ENCODE data around the gene GDPGP1.
"Not testable (repeated sequence)": the region's sequence is repeated elsewhere in the genome, so short reads cannot be mapped to it uniquely, and the experiment has no call there.

GDPGP1 gene

GRCh38 chr15:90266061-90266431 lies 32.0 kb downstream of the GDPGP1 start:
- peak overlapping the region; percentile 85 for H3K4me3 ChIP-seq (ENCODE audit: low read depth, low read length)
- CTCF ChIA-PET: interaction anchor here (1.1 to 1.5 kb wide), 2 partner anchors 17 to 27 kb away, joined by 3 to 6 read pairs; partner anchors contain the start of gene TTLL13
- no peak for DNase-seq (ENCODE audit: low read depth, low spot score)
- POLR2A ChIA-PET: no interaction called here
- TF ChIP-seq, protein P1, sequence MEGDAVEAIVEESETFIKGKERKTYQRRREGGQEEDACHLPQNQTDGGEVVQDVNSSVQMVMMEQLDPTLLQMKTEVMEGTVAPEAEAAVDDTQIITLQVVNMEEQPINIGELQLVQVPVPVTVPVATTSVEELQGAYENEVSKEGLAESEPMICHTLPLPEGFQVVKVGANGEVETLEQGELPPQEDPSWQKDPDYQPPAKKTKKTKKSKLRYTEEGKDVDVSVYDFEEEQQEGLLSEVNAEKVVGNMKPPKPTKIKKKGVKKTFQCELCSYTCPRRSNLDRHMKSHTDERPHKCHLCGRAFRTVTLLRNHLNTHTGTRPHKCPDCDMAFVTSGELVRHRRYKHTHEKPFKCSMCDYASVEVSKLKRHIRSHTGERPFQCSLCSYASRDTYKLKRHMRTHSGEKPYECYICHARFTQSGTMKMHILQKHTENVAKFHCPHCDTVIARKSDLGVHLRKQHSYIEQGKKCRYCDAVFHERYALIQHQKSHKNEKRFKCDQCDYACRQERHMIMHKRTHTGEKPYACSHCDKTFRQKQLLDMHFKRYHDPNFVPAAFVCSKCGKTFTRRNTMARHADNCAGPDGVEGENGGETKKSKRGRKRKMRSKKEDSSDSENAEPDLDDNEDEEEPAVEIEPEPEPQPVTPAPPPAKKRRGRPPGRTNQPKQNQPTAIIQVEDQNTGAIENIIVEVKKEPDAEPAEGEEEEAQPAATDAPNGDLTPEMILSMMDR (IDR thresholded peaks at IDR 0.05; ENCODE audit: insufficient read depth, low read length, missing control alignments): no peak

- peak overlapping the region; percentile 85 for H3K4me3 ChIP-seq (ENCODE audit: low read depth, low read length)
- CTCF ChIA-PET: interaction anchor here (1.1 to 1.5 kb wide), 2 partner anchors 17 to 27 kb away, joined by 3 to 6 read pairs; partner anchors contain the start of gene TTLL13
- no peak for DNase-seq (ENCODE audit: low read depth, low spot score)
- POLR2A ChIA-PET: no interaction called here
- TF ChIP-seq, protein P1 (IDR thresholded peaks at IDR 0.05; ENCODE audit: insufficient read depth, low read length, missing control alignments): no peak
Measured at GRCh38 chr15:90266485-90266884, 32.5 kb downstream of the GDPGP1 start.

DNA sequence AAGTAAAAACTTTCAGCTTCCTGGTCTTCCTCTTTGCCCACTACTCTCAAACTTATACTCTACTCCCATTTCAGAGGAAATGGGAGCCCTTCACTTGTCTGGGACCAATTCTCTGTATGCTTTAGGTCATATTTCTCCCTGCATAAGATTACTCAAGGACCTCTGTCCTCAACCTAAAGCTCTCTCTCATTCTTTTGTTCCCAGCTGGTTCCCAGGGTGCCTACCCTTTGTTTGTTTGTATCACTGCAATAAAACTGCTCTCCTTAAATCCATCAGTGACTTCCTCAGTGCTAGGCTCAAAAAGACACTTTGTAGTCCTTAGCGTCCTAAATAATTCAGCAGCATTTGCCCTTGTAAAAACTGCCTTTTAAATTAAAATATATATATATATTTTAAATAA lies 34.4 kb downstream of the GDPGP1 start:
- H3K4me3 ChIP-seq (ENCODE audit: low read depth, low read length): no peak overlapping the region
- TF ChIP-seq, protein P1 (IDR thresholded peaks at IDR 0.05; ENCODE audit: insufficient read depth, low read length, missing control alignments): no peak
- ChIA-PET CTCF (interaction anchor here (0.7 to 1.8 kb wide), 6 partner anchors 14 to 67 kb away, joined by 3 to 7 read pairs (median 4); partner anchors contain the start of gene SEMA4B), POLR2A (interaction anchor here (0.6 kb wide), 1 partner anchor 1181 kb away, joined by 3 read pairs; no protein-coding TSS in a partner anchor)
- no peak for DNase-seq (ENCODE audit: low read depth, low spot score)

- no peak overlapping the region for H3K4me3 ChIP-seq (ENCODE audit: low read depth, low read length)
- ChIA-PET CTCF (interaction anchor here (1.5 to 1.7 kb wide), 2 partner anchors 12 to 23 kb away, joined by 5 to 9 read pairs; no protein-coding TSS in a partner anchor), POLR2A (no interaction called here)
- no peak for DNase-seq (ENCODE audit: low read depth, low spot score)
- TF ChIP-seq, protein P1 (IDR thresholded peaks at IDR 0.05; ENCODE audit: insufficient read depth, low read length, missing control alignments): no peak
Measured at GRCh38 chr15:90270502-90271150, 36.6 kb downstream of the GDPGP1 start.

- ChIA-PET POLR2A (interaction anchor here (0.5 kb wide), 1 partner anchor 257 kb away, joined by 4 read pairs; no protein-coding TSS in a partner anchor), CTCF (interaction anchor here (1.5 to 1.7 kb wide), 3 partner anchors 11 to 22 kb away, joined by 5 to 9 read pairs (median 7); no protein-coding TSS in a partner anchor)
- DNase-seq (ENCODE audit: low read depth, low spot score): no peak
- TF ChIP-seq, protein P1 (IDR thresholded peaks at IDR 0.05; ENCODE audit: insufficient read depth, low read length, missing control alignments): no peak
- no peak overlapping the region for H3K4me3 ChIP-seq (ENCODE audit: low read depth, low read length)
Measured at GRCh38 chr15:90271459-90272166, 37.6 kb downstream of the GDPGP1 start.

GRCh38 chr15:90278467-90278866 lies 44.5 kb downstream of the GDPGP1 start:
- POLR2A ChIA-PET; H3K4me3 ChIP-seq (ENCODE audit: low read depth, low read length); DNase-seq (ENCODE audit: low read depth, low spot score): not testable (repeated sequence)
- CTCF ChIA-PET: interaction anchor here (1.1 kb wide), 1 partner anchor 15 kb away, joined by 3 read pairs; no protein-coding TSS in a partner anchor

GRCh38 chr15:90280743-90281142 lies 46.7 kb downstream of the GDPGP1 start:
- POLR2A ChIA-PET; DNase-seq (ENCODE audit: low read depth, low spot score); H3K4me3 ChIP-seq (ENCODE audit: low read depth, low read length): not testable (repeated sequence)
- CTCF ChIA-PET: interaction anchor here (1.5 kb wide), 1 partner anchor 124 kb away, joined by 3 read pairs; no protein-coding TSS in a partner anchor

DNA sequence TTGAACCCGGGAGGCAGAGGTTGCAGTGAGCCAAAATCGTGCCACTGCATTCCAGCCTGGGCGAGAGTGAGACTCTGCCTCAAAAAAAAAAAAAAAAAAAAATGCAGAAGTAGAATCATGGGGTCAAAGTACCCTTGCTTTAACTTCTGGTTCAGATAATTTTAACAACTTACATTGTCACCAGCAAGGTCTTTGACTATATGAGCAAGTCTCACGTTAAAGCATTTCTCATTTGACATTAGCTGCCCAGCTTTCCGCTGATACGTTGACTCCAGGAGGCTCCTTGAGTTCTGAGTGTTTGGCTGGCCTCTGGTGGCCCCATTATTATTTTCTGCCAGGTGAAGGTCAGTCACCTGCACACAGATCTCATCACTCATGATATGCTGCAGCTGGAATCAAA lies 47.6 kb downstream of the GDPGP1 start:
- H3K4me3 ChIP-seq (ENCODE audit: low read depth, low read length); POLR2A ChIA-PET; DNase-seq (ENCODE audit: low read depth, low spot score): not testable (repeated sequence)
- CTCF ChIA-PET: interaction anchor here (1.3 to 1.7 kb wide), 4 partner anchors 9 to 19 kb away, joined by 3 to 5 read pairs (median 4); no protein-coding TSS in a partner anchor

All from AG04449 (cell line).